NCI-H2029 treated with DMSO at 0.1 percent for 48 hours (cell line): ENCODE data around the gene ZC3H12C.
"Not testable (repeated sequence)": the region's sequence is repeated elsewhere in the genome, so short reads cannot be mapped to it uniquely, and the experiment has no call there.

Experiments used
- DNase-seq: peaks from one replicate; lab custom pipeline; 2025; lab: John Stamatoyannopoulos, UW

Gene ZC3H12C

GRCh38 chr11:110092515-110093406 is at the start of gene ZC3H12C:
Gene ZC3H12C, plus strand, starts transcription at chr11:110093392. Its CDS starts 20 bp downstream, at chr11:110093412.
- DNase-seq: peak; percentile 69

- no peak for DNase-seq
Observed at GRCh38 chr11:110044226-110044968, 48.8 kb upstream of the ZC3H12C start.

- no peak for DNase-seq
Observed at GRCh38 chr11:110046775-110047380, 46.3 kb upstream of the ZC3H12C start.

DNA sequence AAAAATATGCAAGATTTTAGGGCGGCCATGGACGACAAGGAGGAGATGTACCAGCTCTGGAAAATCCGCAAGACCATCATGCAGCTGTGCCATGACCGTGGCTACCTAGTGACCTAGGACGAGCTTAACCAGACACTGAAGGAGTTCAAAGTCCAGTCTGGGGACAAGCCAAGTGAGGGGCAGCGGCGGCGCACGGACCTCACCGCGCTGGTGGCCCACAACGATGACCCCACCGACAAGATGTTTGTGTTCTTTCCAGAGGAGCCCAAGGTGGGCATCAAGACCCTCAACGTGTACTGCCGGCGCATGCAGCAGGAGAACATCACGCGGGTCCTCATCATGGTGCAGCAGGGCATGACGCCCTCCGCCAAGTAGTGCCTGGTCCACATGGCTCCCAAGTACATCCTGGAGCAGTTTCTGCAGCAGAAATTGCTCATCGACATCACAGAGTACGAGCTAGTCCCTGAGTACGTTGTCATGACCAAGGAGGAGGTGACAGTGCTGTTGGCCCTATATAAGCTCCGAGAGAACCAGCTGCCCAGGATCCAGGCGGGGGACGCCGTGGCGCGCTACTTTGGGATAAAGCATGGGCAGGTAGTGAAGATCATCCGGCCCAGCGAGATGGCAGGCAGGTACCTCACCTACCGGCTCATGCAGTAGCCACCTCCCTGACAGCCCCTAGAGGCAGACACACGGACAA is 43.5 kb upstream of the ZC3H12C start:
- no peak for DNase-seq

- DNase-seq: no peak
Observed at GRCh38 chr11:110050201-110050506, 43.0 kb upstream of the ZC3H12C start.

DNA sequence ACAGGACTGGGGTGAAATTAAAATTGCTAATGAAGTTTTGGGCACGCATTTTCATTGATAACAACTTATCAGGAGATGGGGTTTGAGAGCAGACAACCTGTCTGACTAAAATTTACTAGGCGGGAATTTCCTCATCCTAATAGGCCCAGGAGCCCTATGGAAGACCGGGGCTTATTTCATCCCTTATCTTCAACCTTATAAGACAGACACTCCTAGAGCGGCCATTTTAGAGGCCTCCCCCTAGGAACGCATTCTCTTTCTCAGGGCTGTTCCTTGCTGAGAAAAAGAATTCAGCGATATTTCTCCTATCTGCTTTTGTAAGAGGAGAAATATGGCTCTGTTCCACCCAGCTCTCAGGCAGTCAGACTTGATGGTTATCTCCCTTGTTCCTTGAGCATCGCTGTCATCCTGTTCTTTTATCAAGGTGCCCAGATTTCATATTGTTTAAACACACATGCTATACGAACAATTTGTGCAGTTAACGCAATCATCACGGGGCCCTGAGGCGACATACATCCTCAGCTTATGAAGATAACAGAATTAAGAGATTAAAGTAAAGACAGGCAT is 39.3 kb upstream of the ZC3H12C start:
- no peak for DNase-seq

DNA sequence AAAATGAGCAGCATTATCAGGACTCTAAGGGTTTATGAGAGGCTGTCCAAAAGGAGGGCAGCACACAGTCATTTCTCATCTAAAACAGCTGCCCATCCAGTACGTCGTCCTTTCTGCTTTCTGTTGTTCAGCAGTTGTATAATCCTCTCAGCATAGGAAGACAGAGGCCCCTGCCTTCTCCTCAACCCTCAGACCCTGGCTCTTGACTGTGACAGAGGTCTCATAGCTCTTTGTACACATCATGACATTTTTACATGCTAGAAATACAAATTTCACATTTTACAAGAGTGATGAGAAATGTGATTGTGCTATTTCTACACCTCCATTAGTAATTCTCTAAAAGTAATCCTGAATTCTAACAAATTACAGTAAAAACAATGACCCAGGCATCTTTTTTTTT is 36.2 kb upstream of the ZC3H12C start:
- DNase-seq: no peak

GRCh38 chr11:110059706-110060463 is 33.3 kb upstream of the ZC3H12C start:
- DNase-seq: no peak

DNA sequence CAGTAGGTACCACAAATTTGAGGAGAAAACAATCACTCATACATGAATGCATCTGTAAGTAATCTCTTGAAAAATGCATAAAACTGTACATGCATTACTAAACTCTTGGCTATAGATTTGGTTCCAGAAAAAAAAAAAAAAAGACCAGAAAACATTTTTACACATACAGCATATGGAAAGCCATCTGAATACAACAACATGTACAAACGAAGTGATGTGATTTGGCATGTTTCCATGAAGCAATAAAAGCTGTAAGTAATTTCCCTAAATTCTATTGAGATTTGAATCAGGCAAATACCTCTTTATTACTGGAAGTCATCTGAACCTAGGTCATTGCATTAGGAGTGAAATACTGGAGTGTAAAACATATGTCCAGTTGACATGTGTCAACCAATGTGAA is 31.9 kb upstream of the ZC3H12C start:
- DNase-seq: no peak

DNA sequence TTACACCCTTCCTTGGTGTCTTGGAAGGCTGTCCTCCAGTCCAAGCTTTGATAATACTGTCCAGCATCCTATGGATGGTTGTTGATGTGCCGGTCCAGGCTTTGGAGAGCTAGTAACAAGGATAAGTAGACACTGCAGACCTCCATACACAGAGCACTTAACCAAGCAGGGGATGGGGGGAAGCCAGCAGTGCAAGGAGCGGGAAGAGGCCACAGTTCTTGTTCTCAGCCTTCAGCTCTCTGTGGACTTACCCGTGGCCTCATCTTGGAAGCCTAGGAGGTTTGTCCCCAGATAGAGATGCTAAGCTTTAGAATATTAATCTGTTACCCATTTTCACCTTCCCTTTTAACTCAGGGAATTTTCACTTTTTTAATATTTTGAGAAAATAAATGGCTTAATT is 30.9 kb upstream of the ZC3H12C start:
- no peak for DNase-seq

- no peak for DNase-seq
Observed at GRCh38 chr11:110065189-110065588, 28.0 kb upstream of the ZC3H12C start.

- DNase-seq: not testable (repeated sequence)
Observed at GRCh38 chr11:110068001-110068400, 25.2 kb upstream of the ZC3H12C start.

DNA sequence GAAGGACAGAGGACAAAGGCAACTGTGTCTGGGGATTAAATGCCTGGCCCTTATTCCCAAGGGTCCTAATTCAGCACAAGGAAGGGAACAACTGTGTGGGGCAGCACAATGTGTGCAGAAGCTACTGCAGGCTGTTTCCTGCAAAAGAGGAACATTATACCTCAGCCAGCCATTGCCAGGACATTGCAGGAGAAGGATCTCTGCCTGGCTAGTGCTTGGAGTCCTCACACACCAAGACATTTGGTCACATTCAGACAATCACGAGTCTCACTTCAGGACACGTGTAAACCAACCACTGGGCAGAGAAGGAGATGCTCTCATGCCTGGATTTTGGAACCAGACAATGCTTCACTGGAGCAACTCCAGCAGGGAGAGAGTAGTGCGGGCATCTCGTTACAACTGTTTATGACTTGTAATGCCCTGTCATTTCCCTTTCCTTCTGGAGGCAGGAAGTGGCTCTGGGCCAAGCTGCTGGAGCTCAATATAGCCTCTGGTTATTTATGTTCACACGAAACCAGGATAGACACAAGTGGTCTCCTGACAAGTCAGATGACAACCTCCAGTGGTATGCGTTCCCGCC is 23.9 kb upstream of the ZC3H12C start:
- DNase-seq: peak; percentile 8

- no peak for DNase-seq
Observed at GRCh38 chr11:110070176-110070575, 23.0 kb upstream of the ZC3H12C start.

- DNase-seq: no peak
Observed at GRCh38 chr11:110071197-110071596, 22.0 kb upstream of the ZC3H12C start.

DNA sequence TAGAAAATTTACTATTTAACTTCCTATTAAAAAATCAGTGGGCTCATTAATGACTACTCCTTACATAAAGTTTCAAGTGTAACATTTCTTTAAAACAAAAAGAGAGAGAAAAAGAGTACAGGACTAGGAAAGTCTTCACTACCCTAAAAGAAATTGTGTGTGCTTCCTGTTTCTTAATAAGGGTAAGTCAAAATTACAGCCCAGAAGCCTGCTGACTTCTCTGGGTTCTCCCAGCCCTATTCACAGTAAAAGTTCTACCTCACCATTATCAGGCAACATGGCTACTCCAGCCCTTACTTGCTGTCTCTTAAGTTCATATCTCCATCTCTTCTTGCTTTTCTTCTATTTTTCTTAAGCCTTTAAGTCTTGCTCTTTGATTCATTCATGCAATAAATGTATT is 20.3 kb upstream of the ZC3H12C start:
- no peak for DNase-seq

DNA sequence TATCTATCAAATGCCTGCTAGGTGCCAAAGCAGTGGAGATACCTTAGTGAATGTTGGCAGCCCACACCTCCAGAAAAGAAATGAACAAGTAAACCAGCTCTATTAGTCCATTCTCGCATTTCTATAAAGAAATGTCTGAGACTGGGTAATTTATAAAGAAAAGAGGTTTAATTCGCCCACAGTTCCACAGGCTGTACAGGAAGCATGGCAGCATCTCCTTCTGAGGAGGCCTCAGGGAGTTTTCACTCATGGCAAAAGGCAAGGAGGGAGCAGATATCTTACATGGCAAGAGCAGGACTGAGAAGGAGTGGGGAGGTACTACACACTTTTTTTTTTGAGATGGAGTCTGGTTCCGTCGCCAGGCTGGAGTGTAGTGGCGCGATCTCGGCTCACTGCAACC is 18.7 kb upstream of the ZC3H12C start:
- DNase-seq: no peak

DNA sequence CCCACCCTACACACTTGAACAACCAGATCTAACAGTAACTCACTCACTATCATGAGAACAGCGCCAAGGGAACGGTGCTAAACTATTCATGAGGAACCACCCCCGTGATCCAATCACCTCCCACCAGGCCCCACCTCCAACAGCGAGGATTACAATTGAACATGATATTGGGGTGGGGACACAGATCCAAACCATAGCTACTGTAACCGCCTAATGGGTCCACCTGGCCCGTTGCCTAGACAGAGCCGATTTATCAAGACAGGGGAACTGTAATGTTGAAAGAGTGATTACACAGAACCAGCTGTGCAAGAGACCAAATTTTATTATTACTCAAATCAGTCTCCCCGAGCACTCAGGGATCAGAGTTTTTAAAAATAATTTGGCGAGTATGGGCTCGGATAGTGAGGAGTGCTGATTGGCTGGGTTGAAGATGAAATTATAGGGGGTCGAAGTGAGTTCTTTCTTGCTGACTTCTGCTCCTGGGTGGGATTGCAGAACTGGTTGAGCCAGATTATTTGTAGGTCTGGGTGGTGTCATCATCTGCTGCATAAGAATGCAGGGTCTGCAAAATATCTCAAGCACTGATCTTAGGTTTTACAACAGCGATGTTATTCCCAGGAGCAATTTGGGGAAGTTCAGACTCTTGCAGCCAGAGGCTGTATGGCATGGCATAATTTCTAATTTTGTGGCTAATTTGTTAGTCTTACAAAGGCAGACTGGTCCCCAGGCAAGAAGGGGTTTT is 17.9 kb upstream of the ZC3H12C start:
- DNase-seq: no peak

DNA sequence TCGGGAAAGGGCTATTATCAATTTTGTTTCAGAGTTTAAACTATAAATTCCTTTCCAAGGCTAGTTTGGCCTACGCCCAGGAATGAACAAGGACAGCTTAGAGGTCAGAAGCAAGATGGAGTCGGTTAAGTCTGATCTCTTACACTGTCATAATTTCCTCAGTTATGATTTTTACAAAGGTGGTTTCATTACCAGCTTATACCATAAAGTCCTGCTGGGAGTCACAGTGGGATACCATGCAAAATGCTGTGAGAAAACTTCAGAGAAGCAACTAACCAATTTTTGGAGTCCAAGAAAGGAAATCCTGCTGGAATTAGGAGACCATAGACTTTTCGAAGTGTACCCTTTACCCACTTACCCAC is 17.4 kb upstream of the ZC3H12C start:
- DNase-seq: no peak

DNA sequence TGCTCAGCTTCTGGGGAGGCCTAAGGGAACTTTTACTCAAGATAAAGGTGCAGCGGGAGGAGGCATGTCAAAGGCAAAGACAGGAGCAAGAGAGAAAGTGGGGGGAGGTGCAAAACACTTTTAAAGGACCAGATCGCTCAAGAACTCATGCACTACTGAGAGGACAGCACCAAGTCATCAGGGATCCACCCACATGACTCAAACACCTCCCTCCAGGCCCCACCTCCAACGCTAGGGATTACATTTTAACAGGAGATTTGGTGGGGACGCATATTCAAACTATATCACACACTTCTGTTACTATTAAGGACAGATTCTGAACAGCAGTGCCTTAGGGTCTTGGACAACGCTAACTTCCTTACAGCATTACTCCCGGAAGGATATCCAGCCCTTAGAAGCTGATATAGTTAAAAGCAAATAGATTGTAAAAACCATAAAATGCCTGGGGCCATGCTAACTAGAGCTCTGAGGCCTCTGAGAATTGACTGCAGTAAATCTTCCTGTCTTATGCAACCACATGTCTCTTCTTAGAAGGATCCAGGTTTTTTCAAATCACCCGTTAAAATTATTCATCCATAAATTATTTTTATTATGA is 16.7 kb upstream of the ZC3H12C start:
- DNase-seq: no peak
